Stimulated activated naive B cell treated with anti-CD40 and anti-IgM and Interleukin-4, amounts not matched to agents 10 μg/mL and 1 μg/mL and 100 μg/mL, for 72 hours (primary cell): ENCODE measurements around the gene LYZL2.
"Not testable (repeated sequence)": the region's sequence is repeated elsewhere in the genome, so short reads cannot be mapped to it uniquely, and the experiment has no call there.

Source experiments
- ATAC-seq, 2 donors: fragments of 150-1000 bp; cut with Tn5 transposase; replicated peaks; 2 replicates each; pipeline ENCODE4 v1.10.0; 2021; ENCODE audit warnings: moderate library complexity in 1 of 2
- DNase-seq: peaks from one replicate; pipeline ENCODE4 v3.0.0; 2021
- H3K27ac Mint-ChIP-seq: one replicate; pipeline ENCODE4 v1.8.0; 2022; ENCODE audit warnings: mild to moderate bottlenecking, mixed read lengths
- H3K27me3 Mint-ChIP-seq, 2 donors: one replicate each; pipeline ENCODE4 v1.8.0; 2022; ENCODE audit warnings: mixed read lengths in 2 of 2
- H3K36me3 Mint-ChIP-seq, 2 donors: one replicate each; pipeline ENCODE4 v1.8.0; 2022; ENCODE audit warnings: mixed read lengths in 2 of 2, mild to moderate bottlenecking in 1 of 2
- H3K4me1 Mint-ChIP-seq, 2 donors: one replicate each; pipeline ENCODE4 v1.8.0; 2022; ENCODE audit warnings: mixed read lengths in 2 of 2, mild to moderate bottlenecking in 1 of 2
- H3K4me3 Mint-ChIP-seq, 2 donors: one replicate each; pipeline ENCODE4 v1.8.0; 2022; ENCODE audit warnings: mild to moderate bottlenecking in 2 of 2, mixed read lengths in 2 of 2, moderate library complexity in 1 of 2
- H3K9me3 Mint-ChIP-seq, 2 donors: one replicate each; pipeline ENCODE4 v1.8.0; 2022; ENCODE audit warnings: mixed read lengths in 2 of 2, mild to moderate bottlenecking in 1 of 2

Gene LYZL2

DNA sequence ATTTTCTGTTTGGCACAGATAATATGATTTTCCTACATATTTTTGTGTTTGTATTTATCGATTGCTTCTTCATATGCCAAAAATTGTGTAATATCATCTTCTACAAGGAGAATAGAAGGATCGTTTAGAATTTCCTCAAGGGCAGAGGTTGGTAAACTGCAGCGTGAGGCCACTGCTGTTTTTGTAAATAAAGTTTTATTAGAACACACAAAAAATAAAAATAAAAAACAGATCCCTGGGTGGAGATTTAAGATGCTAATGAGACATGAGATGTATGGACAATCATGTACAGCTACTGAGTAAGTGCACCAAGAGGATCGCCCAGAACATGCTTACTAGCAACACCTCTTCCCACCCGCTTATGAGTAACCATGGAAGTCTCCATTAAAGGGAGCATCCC, 9.6 kb downstream of the LYZL2 start:
- H3K4me1 Mint-ChIP-seq, result no peaks in the 10 kb centered on the region
- no peaks in the 10 kb centered on the region for H3K36me3 Mint-ChIP-seq
- H3K9me3 Mint-ChIP-seq, result peaks cover 0 to 1% of the 10 kb centered on the region in 2 donors
- DNase-seq (no peak), ATAC-seq (no peak)
- peaks cover 24 to 32% of the 10 kb centered on the region in 2 donors for H3K27me3 Mint-ChIP-seq
- H3K27ac Mint-ChIP-seq, result no peak overlapping the region
- no peak overlapping the region for H3K4me3 Mint-ChIP-seq

DNA sequence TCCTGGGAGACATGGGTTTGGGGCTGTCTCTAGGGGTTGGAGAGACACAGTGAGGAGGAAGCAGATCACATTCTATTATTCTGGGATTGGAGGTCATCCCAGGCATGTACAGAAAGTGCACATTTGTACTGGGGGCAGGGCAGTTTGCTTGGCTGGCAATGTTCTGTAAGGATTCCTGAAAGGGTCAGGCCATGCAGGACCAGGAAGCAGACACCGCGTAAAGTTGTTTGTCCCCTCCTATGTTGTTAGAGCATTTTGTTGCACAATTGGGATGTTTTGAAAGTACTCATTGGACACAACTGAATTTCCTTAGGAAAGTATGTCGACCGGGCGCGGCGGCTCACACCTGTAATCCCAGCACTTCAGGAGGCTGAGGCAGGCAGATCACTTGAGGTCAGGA, 12.5 kb downstream of the LYZL2 start:
- Mint-ChIP-seq H3K27me3 (peaks cover 24 to 29% of the 10 kb centered on the region in 2 donors), H3K4me3 (no peak overlapping the region), H3K27ac (no peak overlapping the region), H3K9me3 (peaks cover 0 to 1% of the 10 kb centered on the region in 2 donors), H3K36me3 (no peaks in the 10 kb centered on the region), H3K4me1 (no peaks in the 10 kb centered on the region)
- no peak for ATAC-seq
- no peak for DNase-seq

DNA sequence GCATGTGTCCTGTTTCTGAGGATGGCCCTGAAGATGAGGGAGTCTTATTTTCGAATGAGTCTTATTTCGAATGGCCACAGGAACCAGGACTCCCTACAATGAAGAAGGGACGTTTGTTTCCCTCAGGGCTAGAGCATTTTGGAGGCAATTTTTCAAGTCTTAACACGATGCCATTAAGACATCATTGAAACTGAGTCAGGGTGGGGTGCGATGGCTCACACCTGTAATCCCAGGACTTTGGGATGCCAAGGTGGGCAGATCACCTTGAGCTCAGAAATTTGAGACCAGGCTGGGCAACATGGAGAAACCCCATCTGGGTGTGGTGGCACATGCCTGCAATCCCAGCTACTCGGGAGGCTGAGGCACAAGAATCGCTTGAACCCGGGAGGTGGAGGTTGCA, 18.5 kb downstream of the LYZL2 start:
- not testable (repeated sequence) for DNase-seq, H3K4me3 Mint-ChIP-seq, H3K4me1 Mint-ChIP-seq, H3K36me3 Mint-ChIP-seq, H3K27ac Mint-ChIP-seq, ATAC-seq, H3K9me3 Mint-ChIP-seq
- peaks cover 29 to 37% of the 10 kb centered on the region in 2 donors for H3K27me3 Mint-ChIP-seq

DNA sequence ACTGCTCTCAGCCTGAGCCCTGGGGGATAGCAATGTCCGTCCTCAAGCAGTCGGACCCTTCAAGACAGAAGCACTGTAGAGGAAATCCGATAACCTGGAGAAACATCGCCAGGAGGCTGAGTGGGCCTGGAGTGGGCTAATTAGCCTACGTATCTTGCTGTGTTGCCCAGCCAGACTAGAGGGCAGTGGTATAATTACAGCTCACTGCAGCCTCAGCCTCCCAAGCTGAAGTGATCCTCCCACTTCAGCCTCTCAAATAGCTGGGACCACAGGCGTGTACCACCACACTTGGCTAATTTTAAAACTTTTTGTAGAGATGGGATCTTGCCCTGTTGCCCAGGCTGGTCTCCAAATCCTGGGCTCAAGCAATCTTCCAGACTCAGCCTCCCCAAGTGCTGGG, 21.7 kb downstream of the LYZL2 start:
- H3K27ac Mint-ChIP-seq, result no peak overlapping the region

DNA sequence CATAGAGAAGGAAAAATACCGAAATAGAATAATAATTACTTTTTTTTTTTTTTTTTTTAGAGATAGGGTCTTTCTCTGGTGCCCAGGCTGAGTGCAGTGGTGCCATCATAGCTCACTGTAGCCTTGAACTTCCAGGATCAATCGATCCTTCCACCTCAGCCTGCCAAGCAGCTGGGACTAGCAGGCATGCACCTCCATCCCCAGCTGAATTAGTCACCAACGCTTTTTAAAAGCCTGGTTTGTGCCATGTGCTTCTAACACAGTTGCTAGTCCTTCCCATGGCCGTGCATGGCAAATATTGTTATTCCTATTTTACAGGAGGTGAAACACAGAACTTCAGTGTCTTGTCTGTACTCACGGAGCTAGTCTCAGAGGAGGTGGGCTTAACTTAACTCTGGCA, 23.2 kb downstream of the LYZL2 start:
- peaks cover 29 to 37% of the 10 kb centered on the region in 2 donors for H3K27me3 Mint-ChIP-seq
- no peak for ATAC-seq
- no peak overlapping the region for H3K4me3 Mint-ChIP-seq
- no peaks in the 10 kb centered on the region for H3K4me1 Mint-ChIP-seq
- no peak overlapping the region for H3K27ac Mint-ChIP-seq
- DNase-seq, result no peak
- no peaks in the 10 kb centered on the region for H3K9me3 Mint-ChIP-seq
- no peaks in the 10 kb centered on the region for H3K36me3 Mint-ChIP-seq

More for the DNA sequence above, 21.7 kb downstream of the LYZL2 start:
- Mint-ChIP-seq H3K4me1 (no peaks in the 10 kb centered on the region), H3K4me3 (no peak overlapping the region), H3K27me3 (peaks cover 43 to 50% of the 10 kb centered on the region in 2 donors), H3K9me3 (no peaks in the 10 kb centered on the region), H3K36me3 (no peaks in the 10 kb centered on the region)
- no peak for DNase-seq
- ATAC-seq, result no peak

DNA sequence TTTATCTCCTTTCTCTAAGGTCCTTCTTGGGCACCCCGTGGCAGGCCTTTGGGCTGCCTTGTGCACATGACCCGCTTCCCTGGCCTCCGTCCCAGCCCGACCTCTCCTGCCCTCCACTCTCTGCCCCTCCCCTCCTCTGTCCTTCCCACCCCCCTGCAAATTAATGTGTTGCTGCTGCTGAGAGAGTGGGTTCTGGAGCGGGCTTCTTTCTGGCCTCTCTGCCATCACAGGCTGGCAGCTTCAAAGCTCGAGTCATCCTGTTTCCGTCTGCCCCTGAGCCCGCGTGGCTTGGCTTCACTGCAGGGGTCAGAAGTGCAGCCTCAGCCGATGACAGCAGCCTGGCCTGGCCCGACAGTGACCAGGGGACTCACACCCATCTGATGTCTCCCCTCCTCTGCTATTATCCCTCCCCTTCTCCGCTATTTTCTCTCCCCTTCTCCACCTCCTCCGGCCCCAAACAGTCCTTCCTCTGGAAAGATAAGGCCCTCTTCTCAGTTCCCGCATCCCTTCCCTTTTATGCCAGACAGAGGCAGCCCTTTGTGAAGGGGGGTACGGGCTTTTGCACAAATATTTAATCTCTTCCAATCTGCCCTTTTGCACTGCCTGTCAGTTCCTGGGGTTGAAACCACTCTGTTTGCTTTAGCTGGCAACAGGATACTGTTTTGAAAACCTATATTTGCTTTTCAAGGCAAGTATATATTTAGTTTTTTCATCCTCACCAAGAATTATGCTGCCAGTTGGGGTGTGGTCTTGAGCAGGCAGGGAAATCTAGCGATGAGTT, 24.0 kb downstream of the LYZL2 start:
- not testable (repeated sequence) for H3K4me3 Mint-ChIP-seq, ATAC-seq, DNase-seq, H3K9me3 Mint-ChIP-seq, H3K36me3 Mint-ChIP-seq, H3K4me1 Mint-ChIP-seq, H3K27ac Mint-ChIP-seq
- H3K27me3 Mint-ChIP-seq, result peaks cover 25 to 31% of the 10 kb centered on the region in 2 donors

DNA sequence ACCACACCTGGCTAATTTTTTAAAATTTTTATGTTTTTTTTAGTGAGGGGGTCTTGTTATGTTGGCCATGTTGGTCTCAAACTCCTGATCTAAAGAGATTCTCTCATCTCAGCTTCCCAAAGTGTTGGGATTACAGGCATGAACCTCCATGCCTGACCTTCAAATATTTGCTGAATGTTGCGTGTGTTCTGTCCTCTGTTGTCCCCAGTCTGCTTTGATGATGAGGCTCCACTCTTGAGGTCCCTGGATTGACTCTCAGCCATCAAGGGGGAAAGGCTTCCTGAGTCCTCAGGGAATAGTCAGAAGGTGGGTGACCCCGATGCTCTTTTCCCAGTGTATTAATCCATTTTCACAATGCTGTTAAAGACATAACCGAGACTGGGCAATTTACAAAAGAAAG, 26.0 kb downstream of the LYZL2 start:
- Mint-ChIP-seq H3K4me3 (no peak overlapping the region), H3K27ac (no peak overlapping the region), H3K4me1 (peaks cover 2 to 9% of the 10 kb centered on the region in 2 donors), H3K36me3 (no peaks in the 10 kb centered on the region), H3K9me3 (no peaks in the 10 kb centered on the region), H3K27me3 (peaks cover 18 to 19% of the 10 kb centered on the region in 2 donors)
- no peak for DNase-seq
- no peak for ATAC-seq

DNA sequence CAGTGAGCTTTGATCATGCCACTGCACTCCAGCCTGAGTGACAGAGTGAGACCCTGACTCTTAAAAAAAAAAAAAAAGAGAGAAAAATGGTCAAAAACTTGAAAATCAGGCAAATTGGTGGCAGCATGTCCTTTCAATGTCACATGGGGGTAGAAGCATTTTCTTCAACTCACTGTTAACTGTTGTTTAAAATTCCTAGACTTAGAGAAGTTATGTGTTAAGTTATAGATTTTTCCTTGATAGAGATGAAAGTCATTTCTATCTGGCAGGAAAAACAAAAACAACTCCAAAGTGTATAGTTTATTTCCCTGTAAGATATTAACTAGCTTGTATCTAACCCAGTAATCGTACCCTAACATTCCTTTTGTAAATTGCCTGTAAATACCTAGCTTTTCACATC, 26.8 kb downstream of the LYZL2 start:
- ATAC-seq (no peak), DNase-seq (no peak)
- H3K36me3 Mint-ChIP-seq, result no peaks in the 10 kb centered on the region
- H3K4me3 Mint-ChIP-seq, result no peak overlapping the region
- no peak overlapping the region for H3K27ac Mint-ChIP-seq
- no peaks in the 10 kb centered on the region for H3K9me3 Mint-ChIP-seq
- peaks cover 2 to 9% of the 10 kb centered on the region in 2 donors for H3K4me1 Mint-ChIP-seq
- H3K27me3 Mint-ChIP-seq, result peaks cover 18 to 19% of the 10 kb centered on the region in 2 donors

DNA sequence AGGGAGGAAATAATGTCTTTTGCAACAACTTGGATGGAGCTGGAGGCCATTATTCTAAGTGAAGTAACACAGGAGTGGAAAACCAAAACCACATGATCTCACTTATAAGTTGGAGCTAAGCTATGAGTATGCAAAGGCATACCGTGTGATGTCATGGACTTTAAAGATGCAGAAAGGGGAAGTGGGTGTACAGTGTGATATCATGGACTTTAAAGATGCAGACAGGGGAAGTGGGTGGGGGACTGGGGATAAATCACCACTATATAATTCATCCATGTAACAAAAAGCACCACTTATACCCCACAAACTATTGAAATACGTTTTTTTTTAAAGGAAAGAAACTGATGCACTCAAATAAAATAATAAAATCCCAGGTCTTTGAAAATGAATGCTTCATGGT, 29.5 kb downstream of the LYZL2 start:
- Mint-ChIP-seq H3K4me3 (no peak overlapping the region), H3K9me3 (no peaks in the 10 kb centered on the region), H3K36me3 (no peaks in the 10 kb centered on the region), H3K4me1 (peaks cover 2 to 9% of the 10 kb centered on the region in 2 donors), H3K27ac (no peak overlapping the region), H3K27me3 (peaks cover 3% of the 10 kb centered on the region in 2 donors)
- ATAC-seq (peak; percentile 92 to 98), DNase-seq (no peak)

DNA sequence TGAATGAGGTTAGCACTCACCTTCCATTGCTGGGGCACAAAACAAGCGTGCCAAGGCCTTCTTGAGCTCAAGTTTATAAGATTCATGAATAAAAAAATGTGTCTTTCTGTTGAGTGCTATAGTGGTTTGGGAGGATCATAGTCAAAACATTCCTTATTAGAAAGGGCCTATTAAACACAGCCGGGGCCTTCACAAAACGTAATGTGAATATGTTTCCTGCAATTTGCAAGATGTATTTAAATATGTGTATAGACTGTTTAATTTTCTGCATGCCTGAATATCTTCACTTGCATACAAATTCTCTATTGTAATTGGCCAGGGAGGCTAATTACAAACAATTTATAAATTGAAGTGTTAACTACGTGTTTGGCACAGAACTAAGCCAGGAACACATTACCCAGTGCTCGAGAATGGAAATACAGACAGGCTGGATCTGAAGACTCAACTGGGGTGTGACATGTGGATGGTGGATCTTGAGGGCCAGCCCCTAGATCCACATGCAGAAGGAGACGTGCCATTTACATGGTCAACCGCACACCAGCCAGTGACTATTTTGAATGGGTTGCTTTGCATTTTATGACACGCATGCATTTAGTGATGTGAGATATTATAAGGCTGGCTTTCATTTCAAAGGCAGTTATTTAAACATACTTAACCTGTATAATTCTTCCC, 31.3 kb downstream of the LYZL2 start:
- no peak for DNase-seq
- peaks cover 13 to 14% of the 10 kb centered on the region in 2 donors for H3K27me3 Mint-ChIP-seq

DNA sequence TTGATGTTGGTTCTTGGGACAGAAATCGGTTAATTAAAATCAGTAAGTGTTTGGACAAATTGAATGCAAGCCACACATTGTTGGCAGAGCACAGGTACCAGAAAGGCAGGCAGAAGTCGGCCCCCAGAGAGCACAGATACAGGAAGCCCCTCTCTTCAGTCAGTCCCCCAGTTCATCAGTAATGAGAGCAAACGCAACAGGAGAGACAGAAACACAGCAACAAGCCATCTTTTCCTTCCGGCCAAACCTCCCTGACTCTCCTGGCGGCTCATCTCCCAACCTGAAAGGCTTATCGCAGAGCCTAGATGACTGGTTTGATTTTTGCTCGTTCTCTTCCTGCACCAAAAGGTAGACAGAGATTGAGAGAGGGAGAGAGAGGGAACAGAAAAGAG, 32.1 kb downstream of the LYZL2 start:
- H3K9me3 Mint-ChIP-seq, result not testable (repeated sequence)

More for the DNA sequence above, 31.3 kb downstream of the LYZL2 start:
- Mint-ChIP-seq H3K4me1 (peaks cover 2 to 9% of the 10 kb centered on the region in 2 donors), H3K36me3 (no peaks in the 10 kb centered on the region), H3K4me3 (no peak overlapping the region), H3K27ac (no peak overlapping the region), H3K9me3 (no peaks in the 10 kb centered on the region)
- ATAC-seq, result no peak

DNA sequence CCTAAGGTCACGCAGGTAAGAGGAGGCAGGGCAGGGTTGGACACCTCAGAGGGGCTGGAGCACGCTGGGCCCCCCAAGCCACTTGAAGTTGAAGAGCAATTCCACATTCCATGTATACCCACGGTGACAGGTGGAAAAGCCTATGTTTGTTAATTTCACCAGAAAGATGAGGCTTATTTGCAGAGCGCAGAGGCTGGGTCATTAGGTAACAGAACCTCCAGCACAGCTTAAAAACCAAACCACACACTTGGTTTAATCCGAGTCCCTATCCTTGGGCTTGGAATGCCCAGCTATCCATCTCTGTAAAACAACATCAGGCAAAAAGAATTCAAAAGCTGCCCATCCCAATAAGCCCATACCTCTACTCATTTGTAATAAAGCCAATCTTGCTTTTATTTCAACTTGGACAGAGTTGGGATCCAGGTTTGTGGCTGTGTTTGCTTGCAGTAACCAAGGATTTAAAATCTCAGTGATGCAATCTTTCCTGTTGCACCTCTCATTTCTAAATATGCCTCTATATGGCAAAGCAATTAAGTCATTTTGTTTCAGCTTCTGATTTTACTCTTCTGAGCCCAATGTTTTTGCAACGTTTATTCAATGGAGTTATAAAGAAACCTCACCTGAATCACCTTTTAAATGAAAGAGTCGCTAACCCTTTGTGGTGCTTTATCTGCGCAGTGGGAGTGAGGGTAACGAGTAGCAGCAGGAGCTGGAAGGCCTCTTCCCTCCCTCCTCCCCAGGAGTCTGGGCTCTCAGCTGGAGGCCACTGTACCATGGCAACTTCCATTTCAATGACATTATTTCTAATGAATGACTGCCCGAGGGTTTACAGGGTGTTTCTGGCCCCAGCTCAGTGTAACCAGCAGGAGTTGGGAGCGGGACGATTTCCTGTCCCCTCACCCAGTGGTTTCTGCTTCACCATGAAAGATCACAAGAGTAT, 32.8 kb downstream of the LYZL2 start:
- DNase-seq, H3K9me3 Mint-ChIP-seq, H3K4me3 Mint-ChIP-seq, H3K27ac Mint-ChIP-seq, H3K4me1 Mint-ChIP-seq, H3K36me3 Mint-ChIP-seq, ATAC-seq: not testable (repeated sequence)
- H3K27me3 Mint-ChIP-seq, result peaks cover 13 to 14% of the 10 kb centered on the region in 2 donors

More for the DNA sequence above, 32.1 kb downstream of the LYZL2 start:
- H3K4me1 Mint-ChIP-seq, DNase-seq, H3K4me3 Mint-ChIP-seq, ATAC-seq, H3K27ac Mint-ChIP-seq, H3K36me3 Mint-ChIP-seq: not testable (repeated sequence)
- peaks cover 13 to 14% of the 10 kb centered on the region in 2 donors for H3K27me3 Mint-ChIP-seq

DNA sequence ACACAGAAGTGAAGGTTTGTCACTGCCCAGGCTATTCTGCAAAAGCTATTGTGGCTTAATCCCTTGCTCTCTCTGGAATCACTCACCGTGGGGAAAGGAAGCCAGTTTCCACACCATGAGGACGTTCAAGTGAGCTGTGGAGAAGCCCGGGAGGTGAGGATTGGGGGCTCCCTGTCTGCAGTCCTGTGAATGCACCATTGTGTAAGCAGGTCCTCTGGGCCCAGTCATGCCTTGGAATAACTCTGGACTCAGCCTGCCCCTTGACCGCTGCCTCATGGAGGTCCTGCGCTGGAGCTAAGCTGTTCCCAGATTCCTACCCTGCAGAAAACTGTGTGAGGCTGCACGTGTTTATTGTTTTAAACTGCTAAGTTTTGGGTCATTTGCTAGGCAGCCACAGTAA, 33.5 kb downstream of the LYZL2 start:
- Mint-ChIP-seq H3K36me3 (no peaks in the 10 kb centered on the region), H3K4me3 (no peak overlapping the region), H3K27me3 (peaks cover 13 to 14% of the 10 kb centered on the region in 2 donors), H3K4me1 (peaks cover 5 to 14% of the 10 kb centered on the region in 2 donors), H3K27ac (no peak overlapping the region), H3K9me3 (no peaks in the 10 kb centered on the region)
- no peak for ATAC-seq
- no peak for DNase-seq

DNA sequence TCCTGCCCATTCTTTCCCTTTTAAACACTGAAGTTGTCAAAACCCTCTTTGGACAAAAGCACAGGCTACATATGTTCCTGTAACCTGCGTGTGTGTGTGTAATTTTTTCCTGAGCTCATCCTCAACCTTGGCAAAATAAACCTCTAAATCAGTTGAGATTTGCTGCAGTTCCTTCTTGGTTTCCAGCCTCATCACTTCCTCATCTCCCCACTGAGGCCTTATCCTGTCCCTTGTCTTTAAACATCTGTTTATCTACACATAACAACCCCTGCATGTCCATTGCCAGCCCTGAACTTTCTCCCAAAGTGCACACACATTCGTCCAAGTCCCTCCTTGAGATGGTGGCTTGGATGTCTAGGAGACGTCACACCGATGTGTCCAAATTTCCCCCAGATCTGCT, 35.5 kb downstream of the LYZL2 start:
- DNase-seq, result no peak
- Mint-ChIP-seq H3K4me1 (peaks cover 3 to 5% of the 10 kb centered on the region in 2 donors), H3K27ac (peak overlapping the region; percentile 49), H3K27me3 (peaks cover 13 to 14% of the 10 kb centered on the region in 2 donors), H3K9me3 (no peaks in the 10 kb centered on the region), H3K4me3 (no peak overlapping the region), H3K36me3 (no peaks in the 10 kb centered on the region)
- ATAC-seq, result no peak
